Activated CD8-positive, alpha-beta memory T cell treated with anti-CD3 and anti-CD28 coated beads for 1 hour (primary cell): Measurements from ENCODE around the gene RUNX3.

Experiments used
- DNase-seq, 2 donors: peaks; one replicate each; pipeline ENCODE4 v3.0.0-alpha.2; 2020; ENCODE audit warnings: low read depth in 1 of 2; ENCODE audit errors: extremely low read depth in 1 of 2

Gene RUNX3

GRCh38 chr1:24963943-24964693, 34.0 kb upstream of the RUNX3 start:
- no peak for DNase-seq

DNA sequence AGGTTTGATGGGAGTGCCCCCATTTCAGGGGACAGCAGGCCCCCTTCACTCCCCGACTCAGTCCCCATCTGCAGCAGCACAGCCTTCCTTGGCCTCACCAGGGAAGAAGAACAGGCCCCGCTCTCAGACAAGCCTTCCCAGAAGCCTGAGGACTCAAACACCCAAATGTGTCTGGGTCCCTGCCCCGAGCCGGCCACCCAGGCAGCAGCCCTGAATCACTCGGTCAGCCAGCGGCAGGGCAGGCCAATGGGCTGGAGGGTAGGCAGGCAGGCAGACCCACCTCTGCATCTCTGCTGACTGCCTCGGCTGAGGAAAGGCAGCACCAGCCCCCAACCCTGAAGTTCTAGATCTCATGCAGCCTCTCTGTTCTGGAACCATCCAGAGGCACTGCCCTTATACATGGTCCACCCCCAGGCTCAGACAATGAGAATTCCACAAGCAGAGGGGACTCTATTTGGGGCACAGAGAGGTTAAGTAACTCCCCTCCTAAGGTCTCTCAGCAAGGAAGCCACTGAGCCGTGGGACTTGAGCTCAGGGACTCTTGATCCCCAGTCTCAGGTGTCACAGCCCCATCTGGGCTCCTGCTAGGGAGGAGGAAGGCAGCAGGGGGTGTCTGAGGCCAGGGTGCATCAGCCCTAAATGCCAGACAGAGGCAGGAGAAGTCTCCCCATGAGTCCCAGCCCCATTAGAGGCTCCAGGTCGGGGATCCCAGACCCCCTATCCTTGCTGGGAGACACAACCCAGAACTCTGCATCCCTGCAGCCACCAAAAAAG, 33.2 kb upstream of the RUNX3 start:
- DNase-seq, result no peak

GRCh38 chr1:24961961-24962861, 32.1 kb upstream of the RUNX3 start:
- DNase-seq, result no peak

- DNase-seq, result no peak
Observed at GRCh38 chr1:24961334-24961733, 31.3 kb upstream of the RUNX3 start.

- no peak for DNase-seq
Observed at GRCh38 chr1:24960071-24960801, 30.2 kb upstream of the RUNX3 start.

- no peak for DNase-seq
Observed at GRCh38 chr1:24959623-24959975, 29.5 kb upstream of the RUNX3 start.

DNA sequence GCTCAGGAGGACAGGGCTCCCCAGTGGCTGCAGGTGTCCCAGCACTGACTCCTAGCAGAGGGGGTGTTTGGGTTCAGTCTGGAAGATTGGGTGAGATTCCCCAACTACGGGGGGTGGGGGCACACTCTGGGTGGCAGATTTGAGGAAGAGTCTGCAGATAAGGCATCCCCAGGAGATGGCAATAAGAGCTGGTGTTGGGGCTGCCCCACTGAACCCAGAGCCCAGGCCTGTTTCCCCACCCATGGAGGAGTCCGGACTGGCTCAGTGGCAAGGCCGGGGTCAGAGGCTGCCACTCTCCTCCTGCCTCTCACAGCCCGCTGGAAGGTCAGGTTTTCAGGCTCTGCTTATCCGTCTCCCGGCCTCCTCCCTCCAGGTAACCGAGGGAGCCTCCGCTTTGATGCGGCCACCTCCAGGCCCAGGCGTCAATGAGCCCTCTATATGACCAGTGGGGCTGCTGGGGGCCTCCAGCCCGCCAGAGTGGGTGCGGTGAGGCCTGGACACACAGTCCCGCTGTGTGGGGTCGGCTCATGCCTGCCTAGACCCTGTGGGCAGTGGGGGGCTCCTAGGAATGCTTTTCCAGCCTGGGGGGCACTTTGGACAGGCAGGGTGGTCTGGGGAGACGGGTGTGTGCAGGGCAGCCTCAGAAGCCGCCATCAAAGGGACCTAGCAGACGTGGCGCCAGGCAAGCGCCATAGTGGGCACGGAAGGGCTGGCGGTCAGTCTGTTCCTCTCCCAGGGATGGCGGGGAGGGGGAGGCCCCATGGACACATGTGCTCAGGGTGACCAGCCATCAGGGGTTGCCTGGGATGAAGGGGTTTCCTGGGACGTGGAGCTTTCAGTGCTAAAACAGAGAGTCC, 28.9 kb upstream of the RUNX3 start:
- no peak for DNase-seq

DNA sequence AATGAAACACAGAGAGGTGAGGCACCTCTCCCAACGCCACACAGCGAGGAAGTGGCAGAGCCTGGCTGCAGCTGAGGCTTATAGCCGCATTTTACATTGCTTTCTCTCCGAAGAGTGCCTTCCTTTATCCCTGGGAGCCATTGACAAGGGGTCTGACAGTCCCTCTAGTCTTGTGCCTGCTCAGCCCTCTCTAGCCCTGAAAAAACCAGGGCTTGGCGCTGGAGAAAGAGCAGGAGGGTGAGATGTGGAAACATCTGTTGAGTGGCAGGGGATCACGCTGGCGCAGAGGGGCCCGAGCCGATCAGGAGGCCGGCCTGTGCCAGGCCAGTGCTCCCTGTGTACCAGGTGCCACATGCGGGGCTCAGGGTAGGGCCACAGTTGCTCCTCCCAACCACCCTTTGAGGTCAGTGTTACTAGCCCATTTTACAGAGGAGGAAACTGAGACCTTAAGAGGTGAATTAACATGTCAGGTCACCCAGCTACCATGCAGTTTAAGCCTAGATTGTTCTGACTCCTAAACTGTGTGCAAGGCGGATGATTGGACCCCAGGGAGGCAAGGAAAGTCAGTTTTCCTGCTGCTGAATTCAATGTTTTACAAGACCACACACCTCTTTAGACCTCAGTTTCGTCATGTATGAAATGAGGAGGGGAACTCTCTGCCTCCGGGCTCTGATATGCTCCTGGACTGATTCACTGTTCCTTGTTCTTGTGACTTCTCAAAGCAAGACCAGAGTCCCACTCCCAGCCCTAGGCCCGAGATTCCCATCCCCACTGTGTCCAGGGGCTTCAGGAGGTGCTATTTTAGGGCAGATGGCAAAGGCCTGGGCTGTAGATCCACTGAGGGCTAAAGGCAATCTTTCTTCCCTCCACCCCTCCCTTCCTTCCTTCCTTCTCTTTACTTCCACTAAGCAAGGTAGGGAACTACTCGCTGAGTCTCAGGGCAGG, 28.0 kb upstream of the RUNX3 start:
- DNase-seq, result no peak

DNA sequence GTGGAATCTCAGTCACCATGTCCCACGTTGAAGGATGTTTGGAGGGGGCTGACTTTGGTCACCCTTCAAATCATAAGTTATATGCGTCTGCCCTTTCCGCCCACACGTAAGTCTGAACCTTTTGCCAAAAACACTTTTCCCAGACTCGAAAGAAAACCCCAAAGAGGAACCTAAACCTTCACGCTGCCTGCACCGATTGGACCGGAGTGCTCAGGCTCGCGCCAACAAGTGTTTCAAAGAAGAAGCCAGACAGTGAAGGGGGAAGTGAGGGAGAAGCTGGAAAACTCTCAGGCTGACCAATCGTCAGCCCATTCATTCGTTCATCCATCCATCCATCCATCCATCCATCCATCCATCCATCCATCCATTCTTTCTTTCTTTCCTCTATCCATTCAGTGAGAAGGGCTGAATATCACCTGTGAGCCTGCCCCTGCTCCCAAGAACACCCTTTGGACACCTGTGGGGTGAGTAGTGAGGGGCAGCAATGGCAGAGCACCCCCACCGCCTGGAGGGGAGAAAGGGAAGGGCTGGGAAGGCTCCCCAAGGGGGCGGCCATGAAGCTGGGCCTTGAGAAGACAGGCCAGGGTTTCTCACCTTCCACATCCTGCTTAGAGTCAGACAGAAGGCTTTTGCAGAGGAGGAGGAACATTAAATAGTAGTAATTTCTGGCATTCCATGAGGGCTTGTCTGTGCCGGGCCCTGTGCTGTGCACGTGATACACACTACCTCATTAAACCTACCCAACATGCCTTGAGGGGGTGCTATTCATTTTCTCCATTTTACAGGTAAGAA, 27.1 kb upstream of the RUNX3 start:
- DNase-seq, result no peak

DNA sequence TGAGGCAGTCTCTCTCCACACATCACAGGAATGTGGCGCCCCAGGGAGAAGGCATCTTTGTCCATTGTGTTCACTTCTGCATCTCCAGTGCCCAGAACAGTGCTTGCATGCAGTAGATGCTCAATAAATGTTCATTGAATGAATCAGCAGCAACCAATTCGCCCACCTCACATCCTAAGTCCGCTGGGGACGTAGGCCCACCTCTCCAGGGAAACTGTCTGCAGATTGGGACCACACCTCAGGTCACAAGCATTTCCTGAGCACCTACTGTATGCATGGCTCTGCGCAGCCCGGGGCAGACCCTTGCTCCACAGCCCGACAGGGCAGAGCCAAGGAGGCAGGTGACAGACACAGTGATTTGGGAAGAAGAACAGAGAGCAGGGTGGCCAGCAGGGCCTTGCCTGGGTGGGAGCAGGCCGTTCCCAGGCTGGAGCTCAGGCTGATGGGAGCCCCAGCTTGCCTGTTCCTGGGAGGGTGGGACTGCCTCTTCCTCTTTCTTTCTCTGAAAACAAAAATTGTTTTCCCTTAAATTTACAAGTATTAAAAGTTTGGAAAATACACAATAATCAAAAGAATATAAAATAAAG, 25.8 kb upstream of the RUNX3 start:
- no peak for DNase-seq

DNA sequence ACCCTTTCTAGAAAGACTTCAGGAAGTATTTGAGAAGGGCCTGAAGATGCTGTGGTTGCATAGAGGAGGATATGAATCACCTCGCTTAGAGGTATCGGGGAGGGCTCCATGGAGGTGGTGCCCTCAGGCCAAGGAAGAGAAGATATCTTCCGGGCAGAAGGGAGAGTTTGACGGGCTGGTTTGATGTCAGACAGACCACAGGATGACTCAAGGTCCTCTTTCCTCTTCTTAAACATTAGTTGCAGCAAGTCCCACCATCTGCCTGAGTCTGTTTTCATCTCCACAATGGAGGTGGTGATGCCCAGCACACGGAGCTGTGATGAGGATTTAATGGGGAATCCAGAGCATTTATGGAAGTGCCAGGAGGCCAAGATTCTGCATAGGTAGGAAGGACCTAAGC, 25.1 kb upstream of the RUNX3 start:
- DNase-seq, result peak; percentile 36 to 49

DNA sequence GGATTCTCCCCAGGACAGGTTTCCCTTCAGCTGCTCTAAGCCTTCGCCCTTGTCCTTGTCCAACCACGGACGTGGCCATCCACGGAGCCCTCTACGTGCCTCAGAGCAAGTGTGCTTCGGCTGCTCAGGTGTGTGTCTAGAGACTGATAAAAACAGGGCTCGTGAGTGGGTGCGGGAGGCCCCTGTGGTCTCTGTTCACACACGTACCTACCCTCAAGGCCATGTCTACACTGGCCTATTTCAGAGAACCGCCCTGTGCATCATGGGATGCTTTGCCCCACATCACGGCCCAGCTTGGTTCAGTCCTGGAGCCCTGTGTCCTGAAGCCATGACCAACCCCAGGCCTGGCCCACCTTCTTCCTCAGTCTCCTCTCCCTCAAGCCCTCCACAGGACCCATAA, 24.6 kb upstream of the RUNX3 start:
- no peak for DNase-seq

- DNase-seq, result no peak
Observed at GRCh38 chr1:24954022-24954421, 23.9 kb upstream of the RUNX3 start.

DNA sequence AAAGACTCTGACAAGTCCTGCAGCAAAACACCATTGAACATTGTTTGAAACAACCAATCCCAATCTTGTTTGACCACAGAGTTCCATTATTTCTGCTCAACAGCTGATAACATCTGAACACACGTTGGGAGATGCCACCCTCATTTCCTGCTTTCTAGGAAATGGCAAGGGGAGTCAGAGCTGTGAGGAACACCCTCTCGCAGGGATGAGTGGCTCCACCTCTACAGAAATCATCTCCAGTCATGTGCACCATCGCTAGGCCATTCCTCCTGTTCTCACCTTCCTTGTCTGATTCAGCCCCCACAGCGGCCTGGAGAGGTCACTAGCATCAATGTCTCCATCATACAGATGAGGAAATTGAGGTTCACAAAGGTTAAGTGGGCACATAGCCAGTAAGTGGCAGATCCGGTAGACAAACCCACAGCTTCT, 22.4 kb upstream of the RUNX3 start:
- no peak for DNase-seq

DNA sequence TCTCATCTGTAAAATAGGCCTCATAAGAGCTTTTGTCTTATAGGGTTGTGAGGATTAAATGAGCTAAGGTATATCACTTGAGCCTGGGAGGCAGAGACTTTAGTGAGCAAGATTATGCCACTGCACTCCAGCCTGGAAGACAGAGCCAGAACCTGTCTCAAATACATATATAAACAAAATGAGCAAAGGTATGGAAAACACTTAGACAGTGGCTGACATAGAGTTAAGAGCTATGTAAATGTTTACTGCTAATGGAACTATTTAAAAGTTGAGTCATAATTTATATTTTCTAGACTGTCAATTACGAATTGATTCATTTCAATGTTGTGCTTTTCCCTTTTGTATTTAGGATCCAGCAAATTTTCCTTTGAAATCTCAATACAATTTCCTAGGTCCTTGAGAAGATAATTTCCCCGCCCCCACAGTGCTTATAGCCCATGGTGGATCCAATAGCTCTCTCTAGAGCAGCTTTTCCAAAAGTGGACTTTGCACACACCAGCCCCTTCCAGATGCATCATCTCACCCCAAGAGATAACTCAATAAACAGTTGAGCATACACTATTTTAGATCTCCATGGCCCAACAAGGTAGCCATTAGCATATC, 21.8 kb upstream of the RUNX3 start:
- DNase-seq, result no peak

- DNase-seq, result no peak
Observed at GRCh38 chr1:24951337-24951736, 21.3 kb upstream of the RUNX3 start.

GRCh38 chr1:24949331-24949881, 19.3 kb upstream of the RUNX3 start:
- DNase-seq, result no peak
